ENCODE data around the gene RAD51B. TPM values are rescaled to one million over a fixed set of nuclear protein-coding genes. Genes with fewer than 3 reads are reported as not detected.
"Not testable (repeated sequence)": the region's sequence is repeated elsewhere in the genome, so short reads cannot be mapped to it uniquely, and the experiment has no call there.

The RAD51B gene
- total RNA-seq, 1 experiment from 2014 or later, result 14.2 TPM

DNA sequence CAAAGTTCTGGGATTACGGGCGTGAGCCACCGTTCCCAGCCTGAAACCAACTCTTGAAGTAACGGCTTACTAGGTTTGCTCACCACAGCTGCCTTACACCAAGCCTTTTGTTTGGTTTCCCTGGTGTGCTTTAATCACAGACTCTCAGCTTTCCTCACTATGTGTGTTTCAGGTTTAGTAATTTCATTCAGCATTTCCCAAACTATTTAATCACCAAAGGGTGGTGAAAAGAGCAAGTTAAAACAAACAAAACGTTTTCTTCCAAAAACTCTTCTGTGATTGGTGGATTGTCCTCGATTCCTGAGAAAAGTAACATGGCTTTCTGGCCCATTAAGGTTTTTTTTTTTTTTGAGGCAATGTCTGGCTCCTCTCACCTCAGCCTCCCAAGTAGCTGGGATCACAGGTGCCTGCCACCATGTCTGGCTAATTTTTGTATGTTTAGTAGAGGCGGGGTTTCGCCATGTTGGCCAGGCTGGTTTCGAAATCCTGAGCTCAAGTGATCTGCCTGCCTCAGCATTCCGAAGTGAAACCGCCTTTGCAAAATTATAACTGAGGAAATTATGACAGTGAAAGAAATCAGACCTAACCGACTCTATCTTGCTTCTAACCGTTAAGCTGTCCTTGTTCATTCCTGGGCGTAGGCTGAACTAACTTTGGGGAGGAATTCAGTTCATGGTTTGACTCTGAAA lies 1.7 kb upstream of the RAD51B start:
- no peak for TF ChIP-seq ZNF416 (CRISPR knock-in tag; IDR thresholded peaks at IDR 0.05)
- TF ChIP-seq, protein P1, sequence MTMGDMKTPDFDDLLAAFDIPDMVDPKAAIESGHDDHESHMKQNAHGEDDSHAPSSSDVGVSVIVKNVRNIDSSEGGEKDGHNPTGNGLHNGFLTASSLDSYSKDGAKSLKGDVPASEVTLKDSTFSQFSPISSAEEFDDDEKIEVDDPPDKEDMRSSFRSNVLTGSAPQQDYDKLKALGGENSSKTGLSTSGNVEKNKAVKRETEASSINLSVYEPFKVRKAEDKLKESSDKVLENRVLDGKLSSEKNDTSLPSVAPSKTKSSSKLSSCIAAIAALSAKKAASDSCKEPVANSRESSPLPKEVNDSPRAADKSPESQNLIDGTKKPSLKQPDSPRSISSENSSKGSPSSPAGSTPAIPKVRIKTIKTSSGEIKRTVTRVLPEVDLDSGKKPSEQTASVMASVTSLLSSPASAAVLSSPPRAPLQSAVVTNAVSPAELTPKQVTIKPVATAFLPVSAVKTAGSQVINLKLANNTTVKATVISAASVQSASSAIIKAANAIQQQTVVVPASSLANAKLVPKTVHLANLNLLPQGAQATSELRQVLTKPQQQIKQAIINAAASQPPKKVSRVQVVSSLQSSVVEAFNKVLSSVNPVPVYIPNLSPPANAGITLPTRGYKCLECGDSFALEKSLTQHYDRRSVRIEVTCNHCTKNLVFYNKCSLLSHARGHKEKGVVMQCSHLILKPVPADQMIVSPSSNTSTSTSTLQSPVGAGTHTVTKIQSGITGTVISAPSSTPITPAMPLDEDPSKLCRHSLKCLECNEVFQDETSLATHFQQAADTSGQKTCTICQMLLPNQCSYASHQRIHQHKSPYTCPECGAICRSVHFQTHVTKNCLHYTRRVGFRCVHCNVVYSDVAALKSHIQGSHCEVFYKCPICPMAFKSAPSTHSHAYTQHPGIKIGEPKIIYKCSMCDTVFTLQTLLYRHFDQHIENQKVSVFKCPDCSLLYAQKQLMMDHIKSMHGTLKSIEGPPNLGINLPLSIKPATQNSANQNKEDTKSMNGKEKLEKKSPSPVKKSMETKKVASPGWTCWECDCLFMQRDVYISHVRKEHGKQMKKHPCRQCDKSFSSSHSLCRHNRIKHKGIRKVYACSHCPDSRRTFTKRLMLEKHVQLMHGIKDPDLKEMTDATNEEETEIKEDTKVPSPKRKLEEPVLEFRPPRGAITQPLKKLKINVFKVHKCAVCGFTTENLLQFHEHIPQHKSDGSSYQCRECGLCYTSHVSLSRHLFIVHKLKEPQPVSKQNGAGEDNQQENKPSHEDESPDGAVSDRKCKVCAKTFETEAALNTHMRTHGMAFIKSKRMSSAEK (CRISPR knock-in tag; IDR thresholded peaks at IDR 0.05; ENCODE audit: borderline replicate concordance), result no peak
- no peak for TF ChIP-seq SOX15 (CRISPR knock-in tag; IDR thresholded peaks at IDR 0.05)
- TF ChIP-seq, protein P2, sequence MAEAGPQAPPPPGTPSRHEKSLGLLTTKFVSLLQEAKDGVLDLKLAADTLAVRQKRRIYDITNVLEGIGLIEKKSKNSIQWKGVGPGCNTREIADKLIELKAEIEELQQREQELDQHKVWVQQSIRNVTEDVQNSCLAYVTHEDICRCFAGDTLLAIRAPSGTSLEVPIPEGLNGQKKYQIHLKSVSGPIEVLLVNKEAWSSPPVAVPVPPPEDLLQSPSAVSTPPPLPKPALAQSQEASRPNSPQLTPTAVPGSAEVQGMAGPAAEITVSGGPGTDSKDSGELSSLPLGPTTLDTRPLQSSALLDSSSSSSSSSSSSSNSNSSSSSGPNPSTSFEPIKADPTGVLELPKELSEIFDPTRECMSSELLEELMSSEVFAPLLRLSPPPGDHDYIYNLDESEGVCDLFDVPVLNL (CRISPR knock-in tag; IDR thresholded peaks at IDR 0.05; ENCODE audit: borderline replicate concordance, low read depth), result no peak
- TF ChIP-seq ETV6 (CRISPR knock-in tag; IDR thresholded peaks at IDR 0.05), result no peak
- TF ChIP-seq NFYB (CRISPR knock-in tag; conservative IDR thresholded peaks at IDR 0.05; ENCODE audit: low read depth), result no peak
- no peak for TF ChIP-seq SP1 (CRISPR knock-in tag; conservative IDR thresholded peaks at IDR 0.05)
- TF ChIP-seq, protein P3, sequence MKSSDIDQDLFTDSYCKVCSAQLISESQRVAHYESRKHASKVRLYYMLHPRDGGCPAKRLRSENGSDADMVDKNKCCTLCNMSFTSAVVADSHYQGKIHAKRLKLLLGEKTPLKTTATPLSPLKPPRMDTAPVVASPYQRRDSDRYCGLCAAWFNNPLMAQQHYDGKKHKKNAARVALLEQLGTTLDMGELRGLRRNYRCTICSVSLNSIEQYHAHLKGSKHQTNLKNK (CRISPR knock-in tag; IDR thresholded peaks at IDR 0.05), result no peak
- TF ChIP-seq, protein P4, sequence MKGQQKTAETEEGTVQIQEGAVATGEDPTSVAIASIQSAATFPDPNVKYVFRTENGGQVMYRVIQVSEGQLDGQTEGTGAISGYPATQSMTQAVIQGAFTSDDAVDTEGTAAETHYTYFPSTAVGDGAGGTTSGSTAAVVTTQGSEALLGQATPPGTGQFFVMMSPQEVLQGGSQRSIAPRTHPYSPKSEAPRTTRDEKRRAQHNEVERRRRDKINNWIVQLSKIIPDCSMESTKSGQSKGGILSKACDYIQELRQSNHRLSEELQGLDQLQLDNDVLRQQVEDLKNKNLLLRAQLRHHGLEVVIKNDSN (CRISPR knock-in tag; IDR thresholded peaks at IDR 0.05), result no peak
- no peak for TF ChIP-seq MXD4 (CRISPR knock-in tag; IDR thresholded peaks at IDR 0.05; ENCODE audit: borderline replicate concordance)
- TF ChIP-seq FOXJ3 (CRISPR knock-in tag; IDR thresholded peaks at IDR 0.05; ENCODE audit: borderline replicate concordance), result no peak
- TF ChIP-seq, protein P5, sequence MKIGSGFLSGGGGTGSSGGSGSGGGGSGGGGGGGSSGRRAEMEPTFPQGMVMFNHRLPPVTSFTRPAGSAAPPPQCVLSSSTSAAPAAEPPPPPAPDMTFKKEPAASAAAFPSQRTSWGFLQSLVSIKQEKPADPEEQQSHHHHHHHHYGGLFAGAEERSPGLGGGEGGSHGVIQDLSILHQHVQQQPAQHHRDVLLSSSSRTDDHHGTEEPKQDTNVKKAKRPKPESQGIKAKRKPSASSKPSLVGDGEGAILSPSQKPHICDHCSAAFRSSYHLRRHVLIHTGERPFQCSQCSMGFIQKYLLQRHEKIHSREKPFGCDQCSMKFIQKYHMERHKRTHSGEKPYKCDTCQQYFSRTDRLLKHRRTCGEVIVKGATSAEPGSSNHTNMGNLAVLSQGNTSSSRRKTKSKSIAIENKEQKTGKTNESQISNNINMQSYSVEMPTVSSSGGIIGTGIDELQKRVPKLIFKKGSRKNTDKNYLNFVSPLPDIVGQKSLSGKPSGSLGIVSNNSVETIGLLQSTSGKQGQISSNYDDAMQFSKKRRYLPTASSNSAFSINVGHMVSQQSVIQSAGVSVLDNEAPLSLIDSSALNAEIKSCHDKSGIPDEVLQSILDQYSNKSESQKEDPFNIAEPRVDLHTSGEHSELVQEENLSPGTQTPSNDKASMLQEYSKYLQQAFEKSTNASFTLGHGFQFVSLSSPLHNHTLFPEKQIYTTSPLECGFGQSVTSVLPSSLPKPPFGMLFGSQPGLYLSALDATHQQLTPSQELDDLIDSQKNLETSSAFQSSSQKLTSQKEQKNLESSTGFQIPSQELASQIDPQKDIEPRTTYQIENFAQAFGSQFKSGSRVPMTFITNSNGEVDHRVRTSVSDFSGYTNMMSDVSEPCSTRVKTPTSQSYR (CRISPR knock-in tag; IDR thresholded peaks at IDR 0.05), result no peak
- no peak for TF ChIP-seq OVOL2 (CRISPR knock-in tag; IDR thresholded peaks at IDR 0.05; ENCODE audit: borderline replicate concordance)
- no peak for TF ChIP-seq ZNF219 (CRISPR knock-in tag; IDR thresholded peaks at IDR 0.05; ENCODE audit: borderline replicate concordance)
- TF ChIP-seq, protein P6, sequence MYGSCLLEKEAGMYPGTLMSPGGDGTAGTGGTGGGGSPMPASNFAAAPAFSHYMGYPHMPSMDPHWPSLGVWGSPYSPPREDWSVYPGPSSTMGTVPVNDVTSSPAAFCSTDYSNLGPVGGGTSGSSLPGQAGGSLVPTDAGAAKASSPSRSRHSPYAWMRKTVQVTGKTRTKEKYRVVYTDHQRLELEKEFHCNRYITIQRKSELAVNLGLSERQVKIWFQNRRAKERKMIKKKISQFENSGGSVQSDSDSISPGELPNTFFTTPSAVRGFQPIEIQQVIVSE (CRISPR knock-in tag; IDR thresholded peaks at IDR 0.05; ENCODE audit: borderline replicate concordance), result no peak
- no peak for TF ChIP-seq ZNF317 (CRISPR knock-in tag; IDR thresholded peaks at IDR 0.05; ENCODE audit: borderline replicate concordance, low read depth)
- no peak for TF ChIP-seq IRF2 (CRISPR knock-in tag; IDR thresholded peaks at IDR 0.05; ENCODE audit: borderline replicate concordance, low read depth)
- TF ChIP-seq, protein P7, sequence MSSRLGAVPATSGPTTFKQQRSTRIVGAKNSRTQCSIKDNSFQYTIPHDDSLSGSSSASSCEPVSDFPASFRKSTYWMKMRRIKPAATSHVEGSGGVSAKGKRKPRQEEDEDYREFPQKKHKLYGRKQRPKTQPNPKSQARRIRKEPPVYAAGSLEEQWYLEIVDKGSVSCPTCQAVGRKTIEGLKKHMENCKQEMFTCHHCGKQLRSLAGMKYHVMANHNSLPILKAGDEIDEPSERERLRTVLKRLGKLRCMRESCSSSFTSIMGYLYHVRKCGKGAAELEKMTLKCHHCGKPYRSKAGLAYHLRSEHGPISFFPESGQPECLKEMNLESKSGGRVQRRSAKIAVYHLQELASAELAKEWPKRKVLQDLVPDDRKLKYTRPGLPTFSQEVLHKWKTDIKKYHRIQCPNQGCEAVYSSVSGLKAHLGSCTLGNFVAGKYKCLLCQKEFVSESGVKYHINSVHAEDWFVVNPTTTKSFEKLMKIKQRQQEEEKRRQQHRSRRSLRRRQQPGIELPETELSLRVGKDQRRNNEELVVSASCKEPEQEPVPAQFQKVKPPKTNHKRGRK (CRISPR knock-in tag; IDR thresholded peaks at IDR 0.05; ENCODE audit: borderline replicate concordance), result no peak
- H3K4me3 Mint-ChIP-seq, result peak overlapping the region; percentile 83
- no peaks in the 10 kb centered on the region for H3K27me3 Mint-ChIP-seq (ENCODE audit: low read depth)
- ChIA-PET POLR2A (no interaction called here), CTCF (no interaction called here)
- H3K36me3 Mint-ChIP-seq, result peaks cover 5% of the 10 kb centered on the region
- peak overlapping the region; percentile 22 for H3K27ac Mint-ChIP-seq
- peaks cover 34% of the 10 kb centered on the region for H3K4me1 Mint-ChIP-seq
- H3K9me3 Mint-ChIP-seq, result no peaks in the 10 kb centered on the region
- ATAC-seq (no peak), DNase-seq (ENCODE audit: low spot score) (no peak)

DNA sequence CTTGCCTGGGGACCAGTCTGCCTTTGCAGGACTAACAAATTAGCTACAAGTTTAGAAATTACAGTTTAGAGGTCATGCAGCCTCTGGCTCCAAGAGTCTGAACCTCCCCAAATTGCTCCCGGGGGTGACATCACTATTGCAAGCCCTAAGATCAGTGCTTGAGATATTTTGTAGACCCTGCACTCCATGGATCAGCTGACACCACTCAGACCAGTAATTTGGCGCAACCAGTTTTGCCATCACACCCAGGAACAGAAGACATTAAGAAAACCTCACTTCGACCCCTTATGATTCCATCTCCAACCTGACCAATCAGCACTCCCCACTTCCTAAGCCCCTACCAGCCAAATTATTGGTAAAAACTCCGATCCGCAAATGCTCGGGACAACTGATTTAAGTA lies 1.1 kb upstream of the RAD51B start:
- H3K9me3 Mint-ChIP-seq; H3K36me3 Mint-ChIP-seq; CTCF ChIA-PET; DNase-seq (ENCODE audit: low spot score); H3K27me3 Mint-ChIP-seq (ENCODE audit: low read depth); ATAC-seq; POLR2A ChIA-PET: not testable (repeated sequence)
- Mint-ChIP-seq H3K4me1 (peaks cover 34% of the 10 kb centered on the region), H3K27ac (peak overlapping the region; percentile 54; the same call in 1 of the 2 replicates), H3K4me3 (peak overlapping the region; percentile 16; the same call in 1 of the 2 replicates)
